Measurements from ENCODE around the gene ROPN1.

ROPN1 gene

DNA sequence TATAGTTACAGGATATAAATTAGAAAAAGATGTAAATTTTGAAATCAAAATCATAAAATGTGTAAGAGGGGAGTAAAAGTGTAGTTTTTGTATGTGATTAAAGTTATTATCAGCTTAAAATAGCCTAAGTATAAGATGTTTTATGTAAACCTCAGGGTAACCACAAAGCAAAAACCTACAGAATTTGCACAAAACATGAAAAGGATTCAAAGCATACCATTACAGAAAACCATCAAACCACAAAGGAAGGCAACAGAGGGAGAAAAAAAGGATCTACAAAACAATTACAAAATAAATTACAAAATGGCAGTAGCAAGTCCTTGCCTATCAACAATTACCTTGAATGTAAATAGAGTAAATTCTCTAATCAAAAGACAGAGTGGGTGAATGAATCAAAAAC, 71.1 kb downstream of the ROPN1 start:
- no peak overlapping the region for H2AFZ ChIP-seq (ENCODE audit: low read length)
- H4K20me1 ChIP-seq (ENCODE audit: insufficient read depth, low read length) = no peaks in the 10 kb centered on the region
- no peaks in the 10 kb centered on the region for H3K4me1 ChIP-seq (ENCODE audit: low read length)
- no peak for DNase-seq
- H3K36me3 ChIP-seq (replicated peaks; ENCODE audit: insufficient read depth, low read length) = 0 out of 2 replicates have a peak, but pooled peaks cover 2% of the 10 kb centered on the region
- H3K27ac ChIP-seq (ENCODE audit: low read length) = no peak overlapping the region
- no peak overlapping the region for H3K4me3 ChIP-seq (ENCODE audit: low read length)
- no peak overlapping the region for H3K4me2 ChIP-seq (ENCODE audit: low read depth, low read length)
- H3K9me2 ChIP-seq (replicated peaks; ENCODE audit: insufficient read depth, low read length) = no peaks in the 10 kb centered on the region
- H3K9ac ChIP-seq (ENCODE audit: low read length) = no peak overlapping the region
- no peaks in the 10 kb centered on the region for H3K27me3 ChIP-seq (replicated peaks; ENCODE audit: insufficient read depth, low read length)
- no peaks in the 10 kb centered on the region for H3K9me3 ChIP-seq (replicated peaks; ENCODE audit: insufficient read depth, low read length)
- H3K79me2 ChIP-seq (ENCODE audit: low read length) = no peaks in the 10 kb centered on the region
- H3F3A ChIP-seq (ENCODE audit: insufficient read depth, low read length) = no peaks in the 10 kb centered on the region
- TF ChIP-seq EZH2phosphoT487 (IDR thresholded peaks at IDR 0.05; ENCODE audit: low read length) = no peak

DNA sequence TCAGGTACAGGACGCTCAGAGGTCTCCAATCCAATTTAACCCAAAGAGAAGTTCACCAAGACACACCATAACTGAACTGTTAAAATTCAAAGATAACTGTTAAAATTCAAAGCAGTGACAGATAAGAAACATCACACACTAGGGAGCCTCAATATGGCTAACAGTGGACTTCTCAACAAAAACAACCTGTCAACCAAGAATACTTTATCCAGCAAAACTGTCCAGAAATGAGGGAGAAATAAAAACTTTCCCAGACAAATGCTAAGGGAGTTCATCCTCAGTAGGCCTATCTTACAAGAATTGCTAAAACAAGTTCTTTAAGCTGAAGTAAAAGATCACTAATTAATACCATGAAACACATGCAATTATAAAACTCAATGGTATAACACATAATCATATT, 71.5 kb downstream of the ROPN1 start:
- no peak overlapping the region for H2AFZ ChIP-seq (ENCODE audit: low read length)
- no peak for DNase-seq
- H3F3A ChIP-seq (ENCODE audit: insufficient read depth, low read length) = no peaks in the 10 kb centered on the region
- H3K4me1 ChIP-seq (ENCODE audit: low read length) = no peaks in the 10 kb centered on the region
- no peaks in the 10 kb centered on the region for H3K9me3 ChIP-seq (replicated peaks; ENCODE audit: insufficient read depth, low read length)
- no peak overlapping the region for H3K9ac ChIP-seq (ENCODE audit: low read length)
- no peaks in the 10 kb centered on the region for H3K9me2 ChIP-seq (replicated peaks; ENCODE audit: insufficient read depth, low read length)
- H3K36me3 ChIP-seq (replicated peaks; ENCODE audit: insufficient read depth, low read length) = 0 out of 2 replicates have a peak, but pooled peaks cover 2% of the 10 kb centered on the region
- no peak overlapping the region for H3K4me2 ChIP-seq (ENCODE audit: low read depth, low read length)
- no peak overlapping the region for H3K4me3 ChIP-seq (ENCODE audit: low read length)
- no peak for TF ChIP-seq EZH2 (optimal IDR thresholded peaks at IDR 0.05; ENCODE audit: low read depth, low read length)
- TF ChIP-seq, protein P1, sequence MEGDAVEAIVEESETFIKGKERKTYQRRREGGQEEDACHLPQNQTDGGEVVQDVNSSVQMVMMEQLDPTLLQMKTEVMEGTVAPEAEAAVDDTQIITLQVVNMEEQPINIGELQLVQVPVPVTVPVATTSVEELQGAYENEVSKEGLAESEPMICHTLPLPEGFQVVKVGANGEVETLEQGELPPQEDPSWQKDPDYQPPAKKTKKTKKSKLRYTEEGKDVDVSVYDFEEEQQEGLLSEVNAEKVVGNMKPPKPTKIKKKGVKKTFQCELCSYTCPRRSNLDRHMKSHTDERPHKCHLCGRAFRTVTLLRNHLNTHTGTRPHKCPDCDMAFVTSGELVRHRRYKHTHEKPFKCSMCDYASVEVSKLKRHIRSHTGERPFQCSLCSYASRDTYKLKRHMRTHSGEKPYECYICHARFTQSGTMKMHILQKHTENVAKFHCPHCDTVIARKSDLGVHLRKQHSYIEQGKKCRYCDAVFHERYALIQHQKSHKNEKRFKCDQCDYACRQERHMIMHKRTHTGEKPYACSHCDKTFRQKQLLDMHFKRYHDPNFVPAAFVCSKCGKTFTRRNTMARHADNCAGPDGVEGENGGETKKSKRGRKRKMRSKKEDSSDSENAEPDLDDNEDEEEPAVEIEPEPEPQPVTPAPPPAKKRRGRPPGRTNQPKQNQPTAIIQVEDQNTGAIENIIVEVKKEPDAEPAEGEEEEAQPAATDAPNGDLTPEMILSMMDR (IDR thresholded peaks at IDR 0.05; ENCODE audit: low read length) = no peak
- H3K27me3 ChIP-seq (replicated peaks; ENCODE audit: insufficient read depth, low read length) = no peaks in the 10 kb centered on the region
- no peaks in the 10 kb centered on the region for H3K79me2 ChIP-seq (ENCODE audit: low read length)
- no peaks in the 10 kb centered on the region for H4K20me1 ChIP-seq (ENCODE audit: insufficient read depth, low read length)
- no peak overlapping the region for H3K27ac ChIP-seq (ENCODE audit: low read length)

DNA sequence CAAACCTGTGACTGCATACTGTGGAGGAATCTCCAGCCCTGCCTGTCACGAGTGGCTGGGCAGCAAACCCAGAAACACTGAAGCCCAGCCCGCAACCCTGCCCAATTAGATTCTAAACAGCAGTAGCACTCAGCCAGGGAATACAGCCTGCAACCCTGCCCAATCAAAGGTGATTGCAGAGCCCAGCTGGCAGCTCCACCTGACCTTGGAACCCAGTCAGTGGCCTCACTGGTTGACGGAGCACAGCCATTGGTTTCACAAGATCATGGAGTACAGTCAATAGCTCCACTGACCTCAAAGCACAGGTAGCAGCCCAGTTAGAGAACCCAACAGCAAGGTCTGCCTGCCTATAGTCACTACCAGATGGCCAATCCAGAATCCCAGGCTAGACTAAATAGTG, 72.6 kb downstream of the ROPN1 start:
- Histone ChIP-seq H3K9ac (ENCODE audit: low read length) (no peak overlapping the region), H3K4me3 (ENCODE audit: low read length) (no peak overlapping the region), H3F3A (ENCODE audit: insufficient read depth, low read length) (no peaks in the 10 kb centered on the region), H3K4me2 (ENCODE audit: low read depth, low read length) (no peak overlapping the region), H3K27ac (ENCODE audit: low read length) (no peak overlapping the region), H3K36me3 (replicated peaks; ENCODE audit: insufficient read depth, low read length) (0 out of 2 replicates have a peak, but pooled peaks cover 2% of the 10 kb centered on the region), H3K9me2 (replicated peaks; ENCODE audit: insufficient read depth, low read length) (no peaks in the 10 kb centered on the region), H3K9me3 (replicated peaks; ENCODE audit: insufficient read depth, low read length) (no peaks in the 10 kb centered on the region), H3K27me3 (replicated peaks; ENCODE audit: insufficient read depth, low read length) (no peaks in the 10 kb centered on the region), H2AFZ (ENCODE audit: low read length) (no peak overlapping the region), H3K79me2 (ENCODE audit: low read length) (no peaks in the 10 kb centered on the region), H3K4me1 (ENCODE audit: low read length) (no peaks in the 10 kb centered on the region), H4K20me1 (ENCODE audit: insufficient read depth, low read length) (no peaks in the 10 kb centered on the region)
- TF ChIP-seq EZH2phosphoT487 (IDR thresholded peaks at IDR 0.05; ENCODE audit: low read length) = no peak
- TF ChIP-seq, protein P1 (IDR thresholded peaks at IDR 0.05; ENCODE audit: low read length) = no peak
- TF ChIP-seq EZH2 (optimal IDR thresholded peaks at IDR 0.05; ENCODE audit: low read depth, low read length) = no peak
- DNase-seq = no peak
